ENCODE measurements around the gene NDUFAB1. TPM values are rescaled to one million over a fixed set of nuclear protein-coding genes. Genes with fewer than 3 reads are reported as not detected.
"Not testable (repeated sequence)": the region's sequence is repeated elsewhere in the genome, so short reads cannot be mapped to it uniquely, and the experiment has no call there.

The NDUFAB1 gene
- polyA plus RNA-seq (2014; cell fraction: cytosol; rRNA removed): 379 and 396 TPM in 2 replicates
- 185 and 260 TPM in 2 replicates for polyA plus RNA-seq (2014; cell fraction: nucleus; rRNA removed)

DNA sequence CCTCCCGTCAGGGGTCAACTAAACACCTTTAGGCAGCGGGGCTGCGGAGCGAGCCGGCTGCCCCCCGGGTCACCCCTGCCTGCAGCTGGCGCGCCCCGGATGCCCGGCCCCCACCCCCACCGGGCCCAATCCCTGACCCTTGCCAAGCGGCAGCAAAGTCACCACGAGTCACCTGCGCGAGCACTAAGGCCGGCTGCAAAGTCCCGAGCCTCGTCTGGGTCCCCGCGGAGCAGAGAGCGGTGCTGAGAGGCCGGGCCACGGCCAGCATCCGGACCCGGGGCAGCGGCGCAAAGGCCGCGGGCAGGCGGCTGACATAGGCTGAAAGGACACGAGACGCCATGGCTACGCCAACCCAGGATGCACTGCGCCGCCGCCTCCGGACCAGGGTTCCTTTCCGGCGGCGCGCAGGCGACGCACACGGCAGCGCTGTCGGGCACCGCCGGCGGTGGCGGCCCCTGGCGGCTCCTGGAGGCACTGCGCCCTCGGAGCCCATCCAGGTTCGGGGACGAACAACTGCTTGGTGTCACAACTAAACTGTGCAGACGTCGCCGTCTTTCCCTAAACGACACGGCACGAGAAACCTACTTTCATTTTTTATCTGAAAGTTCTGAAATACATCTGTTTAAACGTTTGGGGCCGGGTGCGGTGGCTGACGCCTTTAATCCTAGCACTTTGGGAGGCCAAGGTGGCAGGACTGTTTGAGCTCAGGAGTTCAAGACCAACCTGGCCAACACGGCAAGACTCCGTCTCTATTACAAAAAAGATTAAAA, at the start of gene NDUFAB1:
TSS of gene NDUFAB1 (minus strand) at position 366 of the 770 bp plus-strand sequence. CDS start at position 340, 26 bp downstream.
- peak; percentile 83 for DNase-seq (ENCODE audit: low spot score)

DNA sequence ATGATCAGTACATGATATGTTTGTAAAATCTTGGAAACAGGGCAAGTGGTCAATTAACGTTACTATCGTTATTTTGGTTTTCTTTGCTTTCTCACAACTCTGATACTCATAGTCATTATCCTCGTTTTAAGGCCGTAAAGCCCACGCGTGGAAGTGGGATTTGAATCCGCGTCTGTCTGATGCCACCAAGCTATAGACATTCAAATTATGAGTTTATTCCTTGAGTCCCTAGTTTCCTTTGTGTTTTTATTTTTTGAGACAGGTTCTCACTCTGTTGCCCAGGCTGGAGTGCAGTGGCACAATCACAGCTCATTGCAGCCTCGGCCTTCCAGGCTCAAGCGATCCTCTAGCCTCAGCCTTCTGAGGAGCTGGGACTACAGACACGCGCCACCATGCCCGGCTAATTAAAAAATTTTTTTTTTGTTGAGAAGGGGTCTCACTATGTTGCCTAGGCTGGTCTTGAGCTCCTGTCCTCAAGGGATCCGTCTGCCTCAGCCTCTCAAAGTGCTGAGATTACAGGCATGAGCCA, 46.2 kb upstream of the NDUFAB1 start:
- DNase-seq (ENCODE audit: low spot score): no peak

DNA sequence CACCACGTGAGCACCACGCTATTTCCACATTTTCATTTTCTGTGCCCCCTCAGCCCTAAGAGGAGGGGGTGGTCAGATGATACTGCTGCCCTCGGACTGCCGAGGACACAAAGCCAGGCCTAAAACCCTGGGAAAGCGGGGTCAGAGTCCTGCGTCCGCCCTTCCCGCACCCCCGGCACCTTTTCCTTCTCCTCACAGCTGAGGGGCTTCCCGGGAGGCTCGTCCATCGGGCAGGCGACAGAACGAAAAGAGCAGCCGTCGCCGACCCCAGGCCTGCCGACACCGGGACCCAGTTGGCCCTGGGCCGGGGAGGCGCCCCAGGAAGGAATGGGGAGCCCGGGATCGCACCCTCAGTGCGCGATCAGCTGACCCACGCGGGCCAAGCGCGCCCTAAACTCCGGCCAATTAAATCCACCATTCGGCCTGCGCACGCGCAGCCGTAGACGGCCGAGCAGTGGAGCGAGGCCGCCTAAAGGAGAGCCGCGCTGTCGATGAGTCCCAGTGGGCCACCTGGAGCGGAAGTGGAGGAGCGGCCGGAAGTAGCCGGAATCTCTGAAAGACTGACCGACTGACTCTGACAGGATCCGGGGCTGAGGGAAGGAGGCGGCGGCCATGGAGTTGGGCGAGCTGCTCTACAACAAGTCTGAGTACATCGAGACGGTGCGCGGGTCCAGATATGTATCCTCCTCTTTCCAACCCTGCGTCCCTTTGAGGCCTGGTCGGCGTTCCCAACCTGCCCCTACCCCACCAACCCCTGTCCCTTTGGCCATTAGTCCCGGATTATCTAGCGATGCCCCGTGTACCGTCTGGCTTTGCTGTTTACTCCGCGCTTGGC, 45.0 kb upstream of the NDUFAB1 start, which contains the start of the genes DCTN5 and PALB2:
TSS of gene DCTN5 (plus strand) at position 536 of the 835 bp plus-strand sequence. CDS start at position 613, 77 bp downstream.
TSS of gene PALB2 (minus strand) at position 380 of the 835 bp plus-strand sequence. CDS start at position 227, 153 bp downstream.
- peak; percentile 92 for DNase-seq (ENCODE audit: low spot score)

DNA sequence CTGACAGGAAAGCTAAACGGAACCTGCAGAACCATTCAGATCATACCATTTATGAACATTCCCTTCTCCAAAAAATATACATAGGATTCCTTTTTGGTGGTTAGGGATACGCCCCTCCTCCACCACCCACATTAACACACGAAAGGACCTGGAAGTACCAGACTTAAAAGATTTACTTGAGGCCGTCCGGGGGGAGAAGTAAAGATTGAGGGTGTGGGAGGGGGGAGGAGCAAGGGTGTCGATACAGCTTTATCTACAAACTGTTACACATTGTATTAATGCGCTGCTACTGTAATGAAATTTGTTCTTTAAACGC, 44.5 kb upstream of the NDUFAB1 start:
- DNase-seq (ENCODE audit: low spot score): no peak

DNA sequence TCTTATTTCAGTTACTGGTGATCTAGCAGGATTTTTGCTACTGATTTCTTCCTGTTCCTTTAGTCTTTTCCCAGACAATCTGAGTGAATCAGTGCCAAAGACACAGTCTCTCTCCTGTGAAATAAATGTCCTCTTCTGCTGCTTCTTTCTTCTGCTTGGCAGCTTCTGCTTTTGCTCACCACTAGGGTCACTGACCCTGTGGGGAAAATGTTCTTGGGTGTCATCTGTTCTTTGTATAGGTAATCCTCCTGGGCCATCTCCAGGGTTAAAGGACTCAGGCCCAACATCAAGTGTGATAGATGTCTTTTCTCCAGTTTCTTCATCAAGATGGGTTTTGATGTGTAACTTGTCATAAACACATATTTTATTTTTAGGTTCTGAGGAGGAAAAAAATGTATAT, 39.8 kb upstream of the NDUFAB1 start:
- DNase-seq (ENCODE audit: low spot score): no peak

DNA sequence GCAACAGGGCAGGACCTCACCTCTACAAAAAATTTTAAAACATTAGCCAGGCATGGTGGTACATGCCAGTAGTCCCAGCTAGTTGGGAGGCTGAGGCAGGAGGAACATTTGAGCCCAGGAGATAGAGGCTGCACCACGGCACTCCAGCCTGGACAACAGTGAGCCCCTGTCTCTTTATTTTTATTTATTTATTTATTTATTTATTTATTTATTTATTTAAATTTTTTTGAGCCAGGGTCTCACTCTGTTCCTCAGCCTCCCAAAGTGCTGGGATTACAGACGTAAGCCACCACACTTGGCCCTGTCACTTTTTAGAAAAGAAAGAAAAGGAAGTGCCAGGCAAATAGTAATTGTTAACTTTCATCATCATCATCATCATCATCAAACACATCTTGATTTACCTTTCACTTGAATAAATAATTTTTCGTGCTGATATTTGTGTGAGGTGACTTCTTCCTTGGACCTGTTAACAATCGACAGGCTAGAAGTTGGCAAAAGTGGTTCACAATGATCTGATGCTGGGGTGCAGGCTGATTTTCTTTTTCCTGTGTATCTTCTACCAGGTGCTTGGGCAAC, 38.4 kb upstream of the NDUFAB1 start:
- no peak for DNase-seq (ENCODE audit: low spot score)

DNA sequence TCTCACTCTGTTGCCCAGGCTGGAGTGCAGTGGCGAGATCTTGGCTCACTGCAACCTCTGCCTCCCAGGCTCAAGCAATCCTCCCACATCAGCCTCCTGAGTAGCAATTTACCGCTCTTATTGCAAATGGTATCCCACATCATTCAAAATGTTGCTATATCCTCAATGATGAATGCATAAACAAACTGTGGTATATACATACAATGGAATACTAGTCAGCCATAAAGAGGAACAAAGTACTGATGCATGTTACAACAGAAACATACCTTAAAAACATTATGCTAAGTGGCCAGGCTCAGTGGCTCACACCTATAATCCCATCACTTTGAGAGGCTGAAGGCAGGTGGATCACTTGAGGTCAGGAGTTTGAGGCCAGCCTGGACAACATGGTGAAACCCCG, 35.8 kb upstream of the NDUFAB1 start:
- DNase-seq (ENCODE audit: low spot score): not testable (repeated sequence)

DNA sequence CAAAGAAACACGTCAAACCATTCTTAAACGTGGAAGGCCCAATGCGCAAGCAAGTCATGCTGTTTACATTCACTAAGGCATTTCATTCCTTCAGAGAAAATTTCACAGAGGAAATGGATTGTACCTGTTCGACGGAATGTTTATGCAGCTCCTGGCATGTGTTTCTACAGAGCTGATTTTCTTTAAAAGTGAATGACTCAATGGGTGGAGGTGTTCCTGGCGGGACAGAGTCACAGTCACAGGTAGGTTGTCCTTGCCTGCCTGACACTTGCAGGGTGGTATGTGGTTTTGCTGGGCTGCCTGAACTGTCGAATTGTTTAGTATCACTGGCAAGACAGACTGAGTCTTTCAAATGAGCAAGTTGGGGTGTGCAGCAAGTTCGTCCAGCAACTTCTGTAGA, 33.4 kb upstream of the NDUFAB1 start:
- no peak for DNase-seq (ENCODE audit: low spot score)

DNA sequence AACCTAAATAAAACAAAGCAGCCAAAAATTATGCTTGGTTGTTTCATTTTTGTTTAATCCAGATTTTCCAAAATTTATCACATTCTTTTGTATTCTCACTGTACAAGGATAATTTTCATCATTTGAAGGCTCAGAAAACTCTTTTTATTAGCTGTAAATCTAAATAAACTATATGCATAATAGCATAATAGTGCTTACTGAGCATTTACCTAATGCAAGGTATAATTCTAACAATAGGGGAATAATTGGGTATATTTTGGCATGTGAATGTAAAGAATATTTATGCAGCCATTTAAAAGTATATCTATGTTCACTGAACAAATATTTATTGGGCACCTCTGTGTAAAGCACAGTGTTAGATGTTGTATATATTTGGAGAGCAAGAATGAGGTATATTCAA, 28.0 kb upstream of the NDUFAB1 start:
- no peak for DNase-seq (ENCODE audit: low spot score)

DNA sequence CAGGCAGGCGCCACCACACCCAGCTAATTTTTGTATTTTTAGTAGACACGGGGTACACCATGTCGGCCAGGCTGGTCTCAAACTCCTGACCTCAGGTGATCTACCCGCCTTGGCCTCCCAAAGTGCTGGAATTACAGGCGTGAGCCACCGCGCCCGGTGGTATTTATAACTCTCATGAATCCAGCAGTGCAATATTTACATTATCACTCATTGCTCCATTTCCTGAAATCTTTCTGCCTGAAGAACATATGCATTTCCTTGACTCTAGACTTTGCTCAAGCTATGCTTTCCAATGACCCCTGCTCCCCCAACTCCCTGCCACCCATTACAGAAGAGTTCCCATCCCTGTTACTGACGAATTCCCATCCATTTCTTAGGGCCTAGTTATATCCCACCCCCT, 19.7 kb upstream of the NDUFAB1 start:
- DNase-seq (ENCODE audit: low spot score): no peak

DNA sequence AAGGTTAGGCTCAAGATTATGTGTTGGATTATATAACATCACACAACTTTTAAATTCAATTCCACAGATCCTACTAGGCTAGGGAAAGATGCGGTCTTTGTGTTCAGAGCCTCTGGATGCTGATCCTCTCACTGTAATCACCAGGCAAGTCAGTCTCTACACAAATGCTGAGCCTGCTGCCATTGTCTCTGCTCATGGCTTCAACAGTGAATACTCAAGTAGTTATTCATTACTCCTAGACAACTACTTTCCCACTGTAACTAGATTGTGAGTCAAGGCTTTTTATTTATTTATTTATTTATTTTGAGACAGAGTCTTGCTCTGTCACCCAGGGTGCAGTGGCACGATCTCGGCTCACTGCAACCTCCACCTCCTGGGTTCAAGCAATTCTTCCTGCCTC, 15.8 kb upstream of the NDUFAB1 start:
- DNase-seq (ENCODE audit: low spot score): no peak

DNA sequence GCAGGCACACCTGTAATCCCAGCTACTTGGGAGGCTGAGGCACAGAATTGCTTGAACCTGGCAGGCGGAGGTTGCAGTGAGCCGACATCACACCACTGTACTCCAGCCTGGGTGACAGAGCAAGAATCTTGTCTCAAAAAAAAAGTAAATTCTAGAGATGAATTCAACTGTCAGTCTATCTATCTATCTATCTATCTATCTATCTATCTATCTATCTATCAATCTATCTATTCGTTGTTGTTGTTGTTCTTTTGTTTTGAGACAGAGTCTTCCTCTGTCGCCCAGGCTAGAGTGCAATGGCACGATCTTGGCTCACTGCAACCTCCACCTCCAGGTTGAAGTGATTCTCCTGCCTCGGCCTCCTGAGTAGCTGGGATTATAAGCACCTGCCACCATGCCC, 14.8 kb upstream of the NDUFAB1 start:
- not testable (repeated sequence) for DNase-seq (ENCODE audit: low spot score)

DNA sequence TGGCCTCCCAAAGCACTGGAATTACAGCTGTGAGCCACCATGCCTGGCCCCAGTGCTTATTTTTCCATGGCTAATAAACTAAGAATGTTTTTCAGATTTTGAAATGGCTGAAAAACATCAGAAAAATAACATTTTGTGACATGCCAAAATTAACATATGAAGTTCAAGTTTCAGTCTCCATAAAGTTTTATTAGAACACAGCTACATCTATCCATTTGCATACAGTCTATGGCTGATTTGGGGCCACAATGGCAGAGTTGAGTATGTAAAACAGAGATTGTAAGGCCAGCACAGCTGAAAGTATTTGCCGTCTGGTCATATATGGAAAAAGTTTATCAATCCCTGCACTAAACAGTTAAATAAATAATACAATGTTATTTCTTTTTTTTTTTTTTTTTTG, 13.8 kb upstream of the NDUFAB1 start:
- no peak for DNase-seq (ENCODE audit: low spot score)

DNA sequence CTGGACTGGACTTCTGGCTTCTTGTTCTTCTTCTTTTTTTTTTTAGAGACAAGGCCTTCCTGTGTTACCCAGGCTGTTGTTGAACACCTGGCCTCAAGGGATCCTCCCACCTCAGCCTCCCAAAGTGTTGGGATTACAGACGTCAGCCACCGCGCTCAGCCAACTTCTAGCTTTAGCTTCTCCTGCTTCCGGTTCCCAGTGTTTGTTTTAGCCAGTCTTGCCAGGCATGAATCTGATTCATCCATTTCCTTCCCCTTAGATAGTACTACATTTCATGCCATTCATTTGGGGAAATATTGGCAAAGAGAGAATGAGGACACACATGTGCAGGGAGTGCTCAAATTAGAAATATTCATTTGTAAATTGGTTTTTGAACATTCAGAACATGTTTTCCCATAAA, 12.1 kb upstream of the NDUFAB1 start:
- DNase-seq (ENCODE audit: low spot score): no peak

DNA sequence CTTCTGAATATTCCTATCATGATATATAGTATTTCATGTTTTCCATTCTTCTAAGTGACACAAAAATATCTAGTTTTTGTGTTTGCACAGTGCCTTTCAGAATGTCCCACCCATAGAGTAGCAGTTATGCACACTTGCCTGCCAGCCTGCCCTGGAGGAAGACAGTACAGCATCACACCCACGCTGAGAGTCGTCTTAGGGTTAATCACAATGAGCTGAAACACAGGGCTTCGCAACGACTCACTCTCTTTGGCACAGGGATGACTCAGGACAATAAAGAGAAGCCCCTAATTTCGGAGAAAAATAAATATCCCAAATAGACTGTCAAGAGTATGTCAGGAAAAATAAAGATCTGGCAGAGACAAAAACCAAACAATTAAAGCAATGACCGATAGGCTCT, 11.6 kb upstream of the NDUFAB1 start:
- no peak for DNase-seq (ENCODE audit: low spot score)

DNA sequence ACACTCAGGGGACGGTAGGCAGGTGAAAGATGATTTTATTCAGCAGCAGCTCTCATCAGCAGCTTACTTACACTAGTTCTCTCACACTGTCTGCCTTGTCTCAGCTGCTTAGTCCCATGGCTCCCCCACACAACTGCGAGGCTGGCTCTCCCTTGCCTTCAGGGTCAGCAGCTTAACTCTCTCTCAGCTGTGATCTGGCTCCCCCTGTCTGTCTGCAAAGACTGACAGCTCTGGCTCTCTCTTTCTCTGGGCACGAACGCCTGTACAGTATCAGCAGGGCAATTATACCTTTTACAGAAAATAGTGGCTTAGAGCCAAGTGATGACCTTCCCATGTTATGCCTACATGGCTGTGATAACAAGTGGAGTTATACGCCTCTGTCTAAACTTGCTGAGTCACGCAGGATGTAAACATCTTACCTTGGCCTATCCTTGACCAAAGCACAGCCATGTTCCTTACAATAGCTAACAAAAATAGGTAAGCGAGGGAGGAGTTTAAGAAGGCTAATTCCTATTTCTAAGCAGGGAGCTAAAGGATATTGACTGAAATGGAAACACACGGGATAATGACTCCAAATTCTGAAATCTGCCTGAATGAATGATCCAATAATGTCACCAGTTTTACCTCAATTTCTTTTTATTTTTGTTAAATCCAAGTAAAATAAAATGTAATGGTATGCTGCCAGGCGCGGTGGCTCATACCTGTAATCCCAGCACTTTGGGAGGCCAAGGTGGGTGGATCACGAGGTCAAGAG, 1.1 kb upstream of the NDUFAB1 start:
- DNase-seq (ENCODE audit: low spot score): peak; percentile 38

DNA sequence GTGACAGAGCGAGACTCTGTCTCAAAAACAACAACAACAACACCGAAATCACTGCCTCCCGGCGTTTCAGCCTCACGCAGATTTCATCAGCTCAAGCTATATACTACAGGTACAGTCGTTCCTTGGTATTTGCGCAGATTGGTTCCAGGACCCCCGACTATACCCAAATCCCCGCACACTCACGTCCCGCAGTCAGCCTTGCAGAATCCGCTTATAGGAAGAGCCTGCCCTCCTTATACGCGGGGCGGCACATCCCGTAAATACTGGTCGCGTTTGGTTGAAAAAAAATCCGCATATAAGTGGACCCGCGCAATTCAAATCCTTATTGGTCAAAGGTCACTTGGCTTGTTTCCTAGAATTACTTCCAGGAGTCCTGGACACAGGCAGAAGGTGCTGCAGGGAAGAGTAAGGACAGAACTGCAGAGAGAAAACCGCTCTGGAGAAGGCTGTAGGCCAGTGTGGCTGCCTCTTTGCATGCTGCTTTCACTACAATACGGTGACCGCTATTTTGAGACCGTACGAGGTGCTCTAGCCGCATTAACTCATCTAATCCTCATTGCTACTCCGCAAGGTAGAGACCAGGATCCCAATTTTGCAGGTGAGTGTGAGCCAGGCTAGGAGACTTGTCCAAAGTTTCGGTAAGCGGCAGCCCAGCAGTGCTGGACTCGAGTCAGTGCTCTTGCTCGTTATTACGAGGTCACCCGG, 718 bp downstream of the NDUFAB1 start:
- no peak for DNase-seq (ENCODE audit: low spot score)

DNA sequence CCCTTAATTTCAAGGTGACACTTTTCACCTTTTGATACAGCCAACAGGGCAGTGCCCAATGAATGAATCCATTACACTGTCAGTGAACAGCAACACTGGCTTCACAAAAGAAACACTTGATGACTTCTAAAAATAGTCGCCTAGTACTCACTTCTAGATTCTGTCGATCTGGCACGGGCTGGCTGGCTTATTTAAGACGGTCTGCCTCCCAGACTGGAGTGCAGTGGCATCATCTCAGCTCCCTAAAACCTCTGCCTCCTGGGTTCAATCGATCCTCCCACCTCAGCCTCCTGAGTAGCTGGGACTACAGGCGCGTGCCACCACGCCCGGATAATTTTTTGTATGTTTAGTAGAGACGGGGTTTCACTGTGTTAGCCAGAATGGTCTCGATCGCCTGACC, 1.9 kb downstream of the NDUFAB1 start:
- no peak for DNase-seq (ENCODE audit: low spot score)

DNA sequence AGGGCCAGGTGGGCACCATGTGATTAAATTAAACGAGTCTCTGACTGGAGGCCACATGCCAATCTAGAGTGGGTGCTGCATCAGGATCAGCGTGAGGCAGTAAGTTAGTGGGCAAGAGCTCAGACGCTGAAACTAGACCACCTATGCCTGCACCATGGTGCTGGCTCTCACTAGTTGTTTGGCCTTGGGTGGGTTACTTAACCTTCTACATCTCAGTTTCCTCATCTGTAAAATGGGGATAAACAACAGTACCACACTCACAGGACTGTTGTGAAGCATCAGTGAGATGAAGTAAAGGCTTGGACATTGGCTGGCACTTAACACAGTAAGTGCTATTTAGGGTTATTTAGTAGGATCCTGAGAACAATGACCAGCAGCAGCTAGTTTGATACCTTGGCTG, 5.9 kb downstream of the NDUFAB1 start:
- no peak for DNase-seq (ENCODE audit: low spot score)

DNA sequence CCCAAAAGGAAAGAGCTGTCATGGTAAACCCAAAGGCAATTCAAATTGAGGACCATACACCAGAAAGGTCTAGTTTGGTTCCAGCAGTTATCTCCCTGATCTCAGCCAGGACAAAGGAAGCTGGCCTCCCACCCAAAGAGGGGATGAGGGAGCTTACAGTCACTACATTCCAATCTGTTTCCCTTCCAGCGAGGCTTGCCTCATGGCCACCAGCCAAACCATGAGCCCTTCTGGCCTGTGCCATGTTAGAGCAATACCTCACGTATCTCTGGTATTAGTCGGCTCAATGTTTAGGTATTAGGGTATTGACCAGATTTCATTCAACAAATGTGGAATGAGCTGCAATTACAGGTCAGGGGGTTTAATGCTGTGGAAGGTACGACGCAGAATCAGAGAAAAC, 8.4 kb downstream of the NDUFAB1 start:
- DNase-seq (ENCODE audit: low spot score): no peak
